OCI-LY3 (cell line): Measurements from ENCODE around the gene PTCHD1.

Source experiments
- EZH2phosphoT487 ChIP-seq: fragments of 200-600 bp; shearing (Covaris generic); IDR thresholded peaks from 2 replicates; pipeline ENCODE4 v1.6.1; 2018; ENCODE audit warnings: antibody characterized with exemption, mixed run types, low read depth
- TF ChIP-seq, protein P1 (sequence below): fragments of 200-600, 300-600 bp; sonication (generic); IDR thresholded peaks from 2 replicates; pipeline ENCODE4 v1.5.1; 2014; ENCODE audit warnings: antibody characterized with exemption, low read length, low read depth

GRCh38 chrX:23292354-23292987, 42.2 kb upstream of the PTCHD1 start:
- TF ChIP-seq, protein P1, sequence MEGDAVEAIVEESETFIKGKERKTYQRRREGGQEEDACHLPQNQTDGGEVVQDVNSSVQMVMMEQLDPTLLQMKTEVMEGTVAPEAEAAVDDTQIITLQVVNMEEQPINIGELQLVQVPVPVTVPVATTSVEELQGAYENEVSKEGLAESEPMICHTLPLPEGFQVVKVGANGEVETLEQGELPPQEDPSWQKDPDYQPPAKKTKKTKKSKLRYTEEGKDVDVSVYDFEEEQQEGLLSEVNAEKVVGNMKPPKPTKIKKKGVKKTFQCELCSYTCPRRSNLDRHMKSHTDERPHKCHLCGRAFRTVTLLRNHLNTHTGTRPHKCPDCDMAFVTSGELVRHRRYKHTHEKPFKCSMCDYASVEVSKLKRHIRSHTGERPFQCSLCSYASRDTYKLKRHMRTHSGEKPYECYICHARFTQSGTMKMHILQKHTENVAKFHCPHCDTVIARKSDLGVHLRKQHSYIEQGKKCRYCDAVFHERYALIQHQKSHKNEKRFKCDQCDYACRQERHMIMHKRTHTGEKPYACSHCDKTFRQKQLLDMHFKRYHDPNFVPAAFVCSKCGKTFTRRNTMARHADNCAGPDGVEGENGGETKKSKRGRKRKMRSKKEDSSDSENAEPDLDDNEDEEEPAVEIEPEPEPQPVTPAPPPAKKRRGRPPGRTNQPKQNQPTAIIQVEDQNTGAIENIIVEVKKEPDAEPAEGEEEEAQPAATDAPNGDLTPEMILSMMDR, result no peak
- TF ChIP-seq EZH2phosphoT487, result no peak
